Neural cell (in vitro differentiated cells): ENCODE measurements around the gene COL4A4. TPM values are rescaled to one million over a fixed set of nuclear protein-coding genes. Genes with fewer than 3 reads are reported as not detected.

Experiments used
- H2AFZ ChIP-seq: fragments of 200-600, 300-800 bp; sonication (generic), shearing (Covaris generic); 2 replicates; pipeline ENCODE4 v1.6.0; 2014; ENCODE audit warnings: low read depth, mild to moderate bottlenecking, antibody characterized with exemption, low read length, moderate library complexity
- H3F3A ChIP-seq: fragments of 200-600 bp; shearing (Covaris generic); 2 replicates; pipeline ENCODE4 v1.6.1; 2016; ENCODE audit warnings: mild to moderate bottlenecking, moderate library complexity, mixed read lengths, antibody characterized with exemption, low read length; ENCODE audit not compliant: insufficient read depth, poor library complexity, severe bottlenecking
- H3K27ac ChIP-seq: fragments of 200-600, 300-800 bp; sonication (generic), shearing (Covaris generic); 2 replicates; pipeline ENCODE4 v1.5.1; 2014; ENCODE audit warnings: mild to moderate bottlenecking, low read length, moderate library complexity
- H3K27me3 ChIP-seq: fragments of 300-800, 200-600 bp; sonication (generic), shearing (Covaris generic); 2 replicates; pipeline ENCODE4 v1.6.0; 2014; ENCODE audit warnings: mild to moderate bottlenecking, low read depth, low read length, moderate library complexity; ENCODE audit not compliant: insufficient read depth
- H3K36me3 ChIP-seq: fragments of 300-800, 200-600 bp; sonication (generic), shearing (Covaris generic); 2 replicates; pipeline ENCODE4 v1.5.1; 2014; ENCODE audit warnings: mild to moderate bottlenecking, antibody characterized with exemption, low read length, moderate library complexity; ENCODE audit not compliant: insufficient read depth
- H3K4me2 ChIP-seq: fragments of 300-800, 200-600 bp; sonication (generic), shearing (Covaris generic); 2 replicates; pipeline ENCODE4 v1.6.0; 2014; ENCODE audit warnings: mild to moderate bottlenecking, low read length
- H3K4me3 ChIP-seq: fragments of 300-800, 200-600 bp; sonication (generic), shearing (Covaris generic); 2 replicates; pipeline ENCODE4 v1.5.1; 2014; ENCODE audit warnings: mild to moderate bottlenecking, low read length, moderate library complexity
- H3K79me2 ChIP-seq: fragments of 200-600 bp; shearing (Covaris generic); replicated peaks from 2 replicates; pipeline ENCODE4 v1.6.0; 2014; ENCODE audit warnings: mild to moderate bottlenecking, low read length, moderate library complexity; ENCODE audit not compliant: insufficient read depth
- H3K9ac ChIP-seq: fragments of 300-800, 200-600 bp; sonication (generic), shearing (Covaris generic); 2 replicates; pipeline ENCODE4 v1.6.1; 2016; ENCODE audit warnings: mild to moderate bottlenecking, low read length, mixed read lengths
- H3K9me2 ChIP-seq: fragments of 200-600 bp; shearing (Covaris generic); 2 replicates; pipeline ENCODE4 v1.6.1; 2016; ENCODE audit warnings: mild to moderate bottlenecking, low read length, mixed read lengths; ENCODE audit not compliant: insufficient read depth
- H3K9me3 ChIP-seq: fragments of 200-600, 300-800 bp; sonication (generic), shearing (Covaris generic); 2 replicates; pipeline ENCODE4 v1.6.1; 2016; ENCODE audit warnings: mild to moderate bottlenecking, mixed run types, low read length, moderate library complexity, mixed read lengths
- H4K20me1 ChIP-seq: fragments of 200-600 bp; shearing (Covaris generic); 2 replicates; pipeline ENCODE4 v1.6.1; 2016; ENCODE audit warnings: mild to moderate bottlenecking, mixed run types; ENCODE audit not compliant: insufficient read depth
- EP300 ChIP-seq: fragments of 450-650 bp; conservative IDR thresholded peaks from 2 replicates; pipeline ENCODE4 v1.6.1; 2014; ENCODE audit warnings: antibody characterized with exemption, mild to moderate bottlenecking, moderate library complexity; ENCODE audit not compliant: poor library complexity, severe bottlenecking
- EZH2 ChIP-seq: fragments of 200-600, 300-800 bp; shearing (Covaris generic), sonication (generic); IDR thresholded peaks from 2 replicates; pipeline ENCODE4 v1.6.1; 2014; ENCODE audit warnings: antibody characterized with exemption, low read length, borderline replicate concordance, mild to moderate bottlenecking; ENCODE audit not compliant: insufficient read depth, poor library complexity, severe bottlenecking
- MXI1 ChIP-seq: fragments of 450-650 bp; conservative IDR thresholded peaks from 2 replicates; pipeline ENCODE4 v1.6.1; 2014; ENCODE audit warnings: antibody characterized with exemption, mild to moderate bottlenecking; ENCODE audit not compliant: poor library complexity, severe bottlenecking
- POLR2AphosphoS5 ChIP-seq: IDR thresholded peaks from 2 replicates; pipeline ENCODE4 v1.6.1; 2012
- RAD21 ChIP-seq: fragments of 450-650 bp; conservative IDR thresholded peaks from 2 replicates; pipeline ENCODE4 v1.6.1; 2014; ENCODE audit warnings: antibody characterized with exemption, mild to moderate bottlenecking, moderate library complexity
- REST ChIP-seq: IDR thresholded peaks from 2 replicates; pipeline ENCODE4 v1.6.1; 2012; ENCODE audit warnings: borderline replicate concordance
- SMC3 ChIP-seq: fragments of 450-650 bp; conservative IDR thresholded peaks from 2 replicates; pipeline ENCODE4 v1.6.1; 2014; ENCODE audit warnings: antibody characterized with exemption, mild to moderate bottlenecking, moderate library complexity; ENCODE audit not compliant: poor library complexity
- TAF1 ChIP-seq: IDR thresholded peaks from 2 replicates; pipeline ENCODE4 v1.6.1; 2012; ENCODE audit warnings: low read depth
- polyA plus RNA-seq: library from polyadenylated mRNA; depleted of rRNA; stranded (reverse); fragments of >200 nt; gene quantifications from 2 replicates; pipeline ENCODE4 v1.2.3, GENCODE V29; 2014
- TF ChIP-seq, protein P1 (sequence below): fragments of 450-650 bp; IDR thresholded peaks from 2 replicates; pipeline ENCODE4 v1.5.1; 2014; ENCODE audit warnings: antibody characterized with exemption, mild to moderate bottlenecking, moderate library complexity; ENCODE audit not compliant: poor library complexity, severe bottlenecking

COL4A4 gene
- polyA plus RNA-seq, 1 donor from 2014 or later, result 0.35 TPM

GRCh38 chr2:226985583-226985946 lies 178.4 kb downstream of the COL4A4 start:
- no peaks in the 10 kb centered on the region for H3K9me2 ChIP-seq
- TF ChIP-seq SMC3 (peak; percentile 19), POLR2AphosphoS5 (no peak)
- no peaks in the 10 kb centered on the region for H3K27me3 ChIP-seq

DNA sequence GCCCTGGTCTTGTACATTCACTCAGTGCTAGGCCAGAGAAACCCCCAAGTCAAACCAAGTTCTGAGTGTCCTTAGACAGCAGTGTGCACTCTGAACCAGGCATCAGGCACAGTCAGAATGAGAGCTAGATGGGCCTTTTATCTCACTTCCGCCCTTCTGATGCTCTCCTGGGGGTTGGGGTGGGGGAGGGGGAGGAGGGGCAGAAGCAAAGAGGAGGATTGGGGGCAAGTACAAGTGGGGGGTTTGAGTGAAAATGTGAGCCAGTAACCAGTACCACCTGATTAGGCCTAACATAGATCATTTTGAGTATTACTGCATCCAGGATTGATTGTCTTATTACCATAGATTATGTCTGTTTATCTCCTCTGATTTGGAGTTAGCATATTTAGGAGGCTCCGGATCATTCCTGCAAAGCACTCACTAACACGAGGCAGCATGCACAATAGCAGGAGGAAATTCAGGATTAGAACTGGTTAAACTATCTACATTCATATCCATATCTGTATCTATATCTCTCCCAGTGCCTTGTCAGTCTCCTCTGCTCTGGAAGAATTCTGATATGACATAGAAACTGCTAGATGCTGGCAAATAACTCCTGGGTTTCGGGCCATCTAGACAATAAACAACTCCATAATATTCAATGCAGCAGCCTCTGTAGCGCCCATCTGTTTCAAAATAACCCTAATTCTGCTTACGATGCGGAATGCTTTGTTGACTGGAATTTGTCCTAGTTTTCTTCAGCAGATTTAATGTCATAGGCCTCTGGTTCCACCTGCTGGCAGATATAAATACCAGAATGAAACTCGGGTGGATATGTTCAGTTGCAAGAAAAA lies 179.0 kb downstream of the COL4A4 start:
- Histone ChIP-seq H3K36me3 (no peaks in the 10 kb centered on the region), H2AFZ (peak overlapping the region; percentile 31), H3K27ac (peak overlapping the region; percentile 73), H3K79me2 (no peaks in the 10 kb centered on the region), H3F3A (no peaks in the 10 kb centered on the region), H3K4me2 (no peak overlapping the region), H3K27me3 (no peaks in the 10 kb centered on the region), H4K20me1 (no peaks in the 10 kb centered on the region), H3K9me3 (no peaks in the 10 kb centered on the region), H3K4me3 (no peak overlapping the region), H3K9ac (peak overlapping the region; percentile 30), H3K9me2 (no peaks in the 10 kb centered on the region)
- TF ChIP-seq EZH2, result no peak
- peak; percentile 52 for TF ChIP-seq EP300
- peak; percentile 97 for TF ChIP-seq RAD21
- TF ChIP-seq POLR2AphosphoS5, result peak; percentile 55
- TF ChIP-seq, protein P1, sequence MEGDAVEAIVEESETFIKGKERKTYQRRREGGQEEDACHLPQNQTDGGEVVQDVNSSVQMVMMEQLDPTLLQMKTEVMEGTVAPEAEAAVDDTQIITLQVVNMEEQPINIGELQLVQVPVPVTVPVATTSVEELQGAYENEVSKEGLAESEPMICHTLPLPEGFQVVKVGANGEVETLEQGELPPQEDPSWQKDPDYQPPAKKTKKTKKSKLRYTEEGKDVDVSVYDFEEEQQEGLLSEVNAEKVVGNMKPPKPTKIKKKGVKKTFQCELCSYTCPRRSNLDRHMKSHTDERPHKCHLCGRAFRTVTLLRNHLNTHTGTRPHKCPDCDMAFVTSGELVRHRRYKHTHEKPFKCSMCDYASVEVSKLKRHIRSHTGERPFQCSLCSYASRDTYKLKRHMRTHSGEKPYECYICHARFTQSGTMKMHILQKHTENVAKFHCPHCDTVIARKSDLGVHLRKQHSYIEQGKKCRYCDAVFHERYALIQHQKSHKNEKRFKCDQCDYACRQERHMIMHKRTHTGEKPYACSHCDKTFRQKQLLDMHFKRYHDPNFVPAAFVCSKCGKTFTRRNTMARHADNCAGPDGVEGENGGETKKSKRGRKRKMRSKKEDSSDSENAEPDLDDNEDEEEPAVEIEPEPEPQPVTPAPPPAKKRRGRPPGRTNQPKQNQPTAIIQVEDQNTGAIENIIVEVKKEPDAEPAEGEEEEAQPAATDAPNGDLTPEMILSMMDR, result peak; percentile 94
- TF ChIP-seq REST, result peak; percentile 61
- TF ChIP-seq TAF1, result no peak
- TF ChIP-seq SMC3, result peak; percentile 99
- TF ChIP-seq MXI1, result no peak

More at GRCh38 chr2:226985583-226985946, 178.4 kb downstream of the COL4A4 start:
- Histone ChIP-seq H4K20me1 (no peaks in the 10 kb centered on the region), H3K9me3 (no peaks in the 10 kb centered on the region), H3F3A (no peaks in the 10 kb centered on the region), H3K27ac (peak overlapping the region; percentile 73), H3K4me3 (no peak overlapping the region), H2AFZ (no peak overlapping the region), H3K9ac (no peak overlapping the region), H3K36me3 (no peaks in the 10 kb centered on the region), H3K4me2 (no peak overlapping the region), H3K79me2 (no peaks in the 10 kb centered on the region)
